OCI-LY1 (cell line): ENCODE measurements around the gene ZDHHC14.

Source experiments
- EZH2 ChIP-seq: fragments of 200-600 bp; sonication (generic), shearing (Covaris generic); IDR thresholded peaks from 2 replicates; pipeline ENCODE4 v1.8.0; 2017; ENCODE audit warnings: borderline replicate concordance, mixed run types, mild to moderate bottlenecking, antibody characterized with exemption, low read length, moderate library complexity, mixed read lengths
- TF ChIP-seq, protein P1 (sequence below): fragments of 200-600 bp; sonication (generic), shearing (Covaris generic); IDR thresholded peaks from 2 replicates; pipeline ENCODE4 v1.5.1; 2017; ENCODE audit warnings: mild to moderate bottlenecking, antibody characterized with exemption, low read length, moderate library complexity, mixed read lengths

DNA sequence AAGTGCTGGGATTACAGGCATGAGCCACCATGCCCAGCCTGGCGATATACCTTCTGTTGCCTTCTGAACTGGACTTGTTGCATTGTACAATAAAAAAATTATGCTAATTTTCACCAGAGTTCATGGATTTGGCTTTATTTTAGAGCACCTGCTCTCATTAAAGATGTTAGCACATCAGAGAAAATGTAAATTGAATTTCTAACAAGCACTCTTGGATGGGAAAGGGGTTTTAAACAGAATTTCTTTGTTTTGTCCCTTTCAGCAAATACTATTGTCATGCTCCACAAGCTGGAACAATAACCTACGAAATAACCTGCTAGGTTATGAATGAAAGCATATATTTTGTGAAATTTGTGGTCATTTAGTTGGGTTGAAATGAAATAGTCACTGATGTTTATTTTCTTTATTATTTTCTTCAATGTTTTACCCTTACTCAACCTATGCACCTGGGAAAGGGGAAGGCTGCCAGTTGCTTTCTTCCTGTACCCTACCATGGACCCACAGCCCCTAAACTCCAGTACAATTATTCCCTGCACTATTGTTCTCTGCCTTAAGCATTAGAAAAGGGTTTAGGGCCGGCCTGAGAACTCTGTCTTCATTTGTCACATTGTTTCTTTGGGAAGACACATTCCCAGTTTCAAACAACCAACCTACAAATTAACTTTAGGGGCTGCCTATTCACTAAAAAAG is 22.2 kb downstream of the ZDHHC14 start:
- TF ChIP-seq, protein P1, sequence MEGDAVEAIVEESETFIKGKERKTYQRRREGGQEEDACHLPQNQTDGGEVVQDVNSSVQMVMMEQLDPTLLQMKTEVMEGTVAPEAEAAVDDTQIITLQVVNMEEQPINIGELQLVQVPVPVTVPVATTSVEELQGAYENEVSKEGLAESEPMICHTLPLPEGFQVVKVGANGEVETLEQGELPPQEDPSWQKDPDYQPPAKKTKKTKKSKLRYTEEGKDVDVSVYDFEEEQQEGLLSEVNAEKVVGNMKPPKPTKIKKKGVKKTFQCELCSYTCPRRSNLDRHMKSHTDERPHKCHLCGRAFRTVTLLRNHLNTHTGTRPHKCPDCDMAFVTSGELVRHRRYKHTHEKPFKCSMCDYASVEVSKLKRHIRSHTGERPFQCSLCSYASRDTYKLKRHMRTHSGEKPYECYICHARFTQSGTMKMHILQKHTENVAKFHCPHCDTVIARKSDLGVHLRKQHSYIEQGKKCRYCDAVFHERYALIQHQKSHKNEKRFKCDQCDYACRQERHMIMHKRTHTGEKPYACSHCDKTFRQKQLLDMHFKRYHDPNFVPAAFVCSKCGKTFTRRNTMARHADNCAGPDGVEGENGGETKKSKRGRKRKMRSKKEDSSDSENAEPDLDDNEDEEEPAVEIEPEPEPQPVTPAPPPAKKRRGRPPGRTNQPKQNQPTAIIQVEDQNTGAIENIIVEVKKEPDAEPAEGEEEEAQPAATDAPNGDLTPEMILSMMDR, result no peak
- TF ChIP-seq EZH2, result no peak
